Measurements from ENCODE around the gene ZNF407. TPM values are rescaled to one million over a fixed set of nuclear protein-coding genes. Genes with fewer than 3 reads are reported as not detected.

The ZNF407 gene
- total RNA-seq, 1 donor from 2014 or later, result 8.7 TPM

GRCh38 chr18:74836296-74837139, 238.8 kb downstream of the ZNF407 start:
- Histone ChIP-seq H3K27me3 (no peaks in the 10 kb centered on the region), H3K27ac (no peak overlapping the region), H3K9me3 (no peaks in the 10 kb centered on the region), H3K4me1 (no peaks in the 10 kb centered on the region), H3K36me3 (no peaks in the 10 kb centered on the region), H3K4me3 (no peak overlapping the region)
- no peak for DNase-seq (ENCODE audit: low spot score in 2 of 2)
- intact Hi-C loops (cut with DNase I), result no loop called here
- TF ChIP-seq CTCF (IDR thresholded peaks at IDR 0.05), result no peak

GRCh38 chr18:74840492-74841167, 243.0 kb downstream of the ZNF407 start:
- TF ChIP-seq CTCF (IDR thresholded peaks at IDR 0.05), result no peak

GRCh38 chr18:74841248-74841647, 243.6 kb downstream of the ZNF407 start:
- intact Hi-C loops (cut with DNase I), result no loop called here
- H3K36me3 ChIP-seq, result no peaks in the 10 kb centered on the region
- peaks cover 0 to 2% of the 10 kb centered on the region in 2 donors for H3K4me1 ChIP-seq
- no peak overlapping the region for H3K4me3 ChIP-seq
- no peak for DNase-seq (ENCODE audit: low spot score in 2 of 2)
- no peak for TF ChIP-seq CTCF (IDR thresholded peaks at IDR 0.05)
- no peaks in the 10 kb centered on the region for H3K9me3 ChIP-seq
- no peak overlapping the region for H3K27ac ChIP-seq
- no peaks in the 10 kb centered on the region for H3K27me3 ChIP-seq

More at GRCh38 chr18:74840492-74841167, 243.0 kb downstream of the ZNF407 start:
- Histone ChIP-seq H3K9me3 (no peaks in the 10 kb centered on the region), H3K4me1 (peaks cover 0 to 2% of the 10 kb centered on the region in 2 donors), H3K27ac (no peak overlapping the region), H3K27me3 (no peaks in the 10 kb centered on the region), H3K4me3 (no peak overlapping the region), H3K36me3 (no peaks in the 10 kb centered on the region)
- intact Hi-C loops (cut with DNase I), result no loop called here
- no peak for DNase-seq (ENCODE audit: low spot score in 2 of 2)

GRCh38 chr18:74849301-74849700, 251.6 kb downstream of the ZNF407 start:
- no peaks in the 10 kb centered on the region for H3K27me3 ChIP-seq
- no peaks in the 10 kb centered on the region for H3K4me1 ChIP-seq
- DNase-seq (ENCODE audit: low spot score in 2 of 2), result no peak
- no peak for TF ChIP-seq CTCF (IDR thresholded peaks at IDR 0.05)
- no peaks in the 10 kb centered on the region for H3K9me3 ChIP-seq
- no peak overlapping the region for H3K4me3 ChIP-seq
- no peaks in the 10 kb centered on the region for H3K36me3 ChIP-seq
- intact Hi-C loops (cut with DNase I), result no loop called here
- no peak overlapping the region for H3K27ac ChIP-seq

DNA sequence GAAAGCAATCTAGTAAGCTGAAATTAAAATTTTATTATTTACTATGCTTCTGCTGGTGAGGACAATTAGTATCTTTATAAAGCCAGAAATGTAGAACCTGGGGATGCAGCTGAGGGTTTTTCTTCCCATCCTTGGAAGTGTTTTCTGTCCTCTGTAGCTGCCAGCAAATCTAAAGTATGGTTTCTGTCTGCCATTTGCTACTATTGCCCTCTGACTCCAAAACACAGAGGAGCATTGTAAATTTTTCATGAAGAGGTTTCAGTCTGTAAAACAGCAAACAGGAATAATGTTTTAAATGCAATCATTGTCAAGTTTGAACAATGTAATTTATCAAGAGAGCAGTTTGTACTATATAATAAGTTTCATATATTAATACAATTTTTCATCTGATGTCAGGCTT, 258.8 kb downstream of the ZNF407 start:
- Histone ChIP-seq H3K36me3 (no peaks in the 10 kb centered on the region), H3K4me3 (no peak overlapping the region), H3K27me3 (no peaks in the 10 kb centered on the region), H3K4me1 (no peaks in the 10 kb centered on the region), H3K9me3 (no peaks in the 10 kb centered on the region), H3K27ac (no peak overlapping the region)
- no peak for DNase-seq (ENCODE audit: low spot score in 2 of 2)
- no peak for TF ChIP-seq CTCF (IDR thresholded peaks at IDR 0.05)
- intact Hi-C loops (cut with DNase I), result no loop called here

Measured in ascending aorta (tissue), 2 donors.